BE2C (cell line): ENCODE measurements around the gene SMAD7.

Source experiments
- DNase-seq: peaks from one replicate; pipeline ENCODE4 v3.0.0-alpha.2; 2020
- H3K27me3 ChIP-seq: fragments of 250-450 bp; sonication (Bioruptor Pico); 2 replicates; pipeline ENCODE4 v1.5.1; 2020; ENCODE audit warnings: mild to moderate bottlenecking
- H3K36me3 ChIP-seq: fragments of 250-450 bp; sonication (Bioruptor Pico); 2 replicates; pipeline ENCODE4 v1.5.1; 2020; ENCODE audit warnings: mild to moderate bottlenecking
- H3K4me1 ChIP-seq: fragments of 250-450 bp; sonication (Bioruptor Pico); 2 replicates; pipeline ENCODE4 v1.5.1; 2020
- H3K4me3 ChIP-seq: 2 replicates; pipeline ENCODE4 v1.5.1; 2011; ENCODE audit warnings: low read depth, low read length
- H3K9me3 ChIP-seq: fragments of 250-450 bp; sonication (Bioruptor Pico); 2 replicates; pipeline ENCODE4 v1.5.1; 2020
- CTCF ChIP-seq: IDR thresholded peaks from 2 replicates; pipeline ENCODE4 v1.5.1; 2012; ENCODE audit warnings: mild to moderate bottlenecking, low read depth, low read length

Gene SMAD7

DNA sequence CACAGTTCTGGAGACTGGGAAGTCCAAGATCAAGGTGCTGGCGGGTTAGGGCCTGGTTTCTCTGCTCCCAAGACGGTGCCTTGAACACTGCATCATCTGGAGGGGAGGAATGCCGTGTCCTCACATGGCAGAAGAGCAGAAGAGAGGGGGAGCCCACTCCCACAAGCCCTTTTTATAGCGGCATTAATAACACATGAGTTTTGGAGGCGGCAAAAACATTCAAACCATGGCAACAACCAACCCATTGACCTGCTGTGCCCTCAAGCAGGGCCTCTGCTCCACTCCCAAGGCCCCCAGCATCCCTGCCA, 62.0 kb downstream of the SMAD7 start:
- DNase-seq: no peak
- no peaks in the 10 kb centered on the region for H3K36me3 ChIP-seq
- no peak for TF ChIP-seq CTCF
- H3K9me3 ChIP-seq: no peaks in the 10 kb centered on the region
- H3K27me3 ChIP-seq: no peaks in the 10 kb centered on the region
- no peaks in the 10 kb centered on the region for H3K4me1 ChIP-seq
- no peak overlapping the region for H3K4me3 ChIP-seq

DNA sequence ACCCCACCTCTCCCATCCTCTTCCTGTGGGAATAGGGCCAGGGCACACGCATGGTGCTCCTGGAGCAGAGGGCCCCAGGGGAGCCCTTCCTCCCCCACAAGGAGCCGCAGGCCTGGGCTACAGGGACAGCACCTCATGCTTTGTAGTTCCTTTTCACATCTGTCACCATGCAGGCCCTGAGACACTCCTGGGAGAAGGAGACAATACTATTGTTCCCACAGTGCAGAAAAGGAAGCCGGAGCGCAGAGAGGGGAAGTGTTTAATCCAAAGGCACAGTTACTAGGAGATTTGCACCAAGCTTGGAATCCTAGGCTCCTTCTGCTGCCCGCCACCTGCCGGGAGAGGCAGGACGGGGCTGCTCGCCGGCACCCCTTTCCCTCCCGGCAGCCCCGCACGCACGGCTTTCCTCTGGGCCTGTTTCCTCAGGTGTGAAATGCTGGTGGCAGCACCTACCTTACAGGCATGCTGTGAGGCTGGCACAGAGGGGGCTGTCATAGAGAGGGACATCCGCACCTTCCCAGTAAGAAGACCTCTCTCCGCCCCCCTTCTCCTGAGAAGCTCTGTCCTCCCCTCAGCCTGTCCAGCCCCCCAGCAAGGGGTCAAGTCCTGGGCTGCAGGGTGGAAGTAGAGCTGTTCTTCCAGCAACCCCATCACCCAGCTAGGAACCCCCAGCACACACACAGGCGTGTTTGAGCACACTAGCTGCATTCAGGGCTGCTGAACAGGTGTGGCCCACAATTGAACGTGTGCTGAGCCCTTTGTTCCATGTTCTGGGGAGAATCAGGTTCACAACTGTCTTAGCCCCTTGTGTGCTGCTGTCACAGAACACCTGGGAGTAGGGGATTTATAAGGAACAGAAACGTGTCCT, 62.6 kb downstream of the SMAD7 start:
- H3K9me3 ChIP-seq: no peaks in the 10 kb centered on the region
- no peak for DNase-seq
- no peaks in the 10 kb centered on the region for H3K27me3 ChIP-seq
- no peak for TF ChIP-seq CTCF
- H3K4me3 ChIP-seq: no peak overlapping the region
- no peaks in the 10 kb centered on the region for H3K36me3 ChIP-seq
- no peaks in the 10 kb centered on the region for H3K4me1 ChIP-seq

DNA sequence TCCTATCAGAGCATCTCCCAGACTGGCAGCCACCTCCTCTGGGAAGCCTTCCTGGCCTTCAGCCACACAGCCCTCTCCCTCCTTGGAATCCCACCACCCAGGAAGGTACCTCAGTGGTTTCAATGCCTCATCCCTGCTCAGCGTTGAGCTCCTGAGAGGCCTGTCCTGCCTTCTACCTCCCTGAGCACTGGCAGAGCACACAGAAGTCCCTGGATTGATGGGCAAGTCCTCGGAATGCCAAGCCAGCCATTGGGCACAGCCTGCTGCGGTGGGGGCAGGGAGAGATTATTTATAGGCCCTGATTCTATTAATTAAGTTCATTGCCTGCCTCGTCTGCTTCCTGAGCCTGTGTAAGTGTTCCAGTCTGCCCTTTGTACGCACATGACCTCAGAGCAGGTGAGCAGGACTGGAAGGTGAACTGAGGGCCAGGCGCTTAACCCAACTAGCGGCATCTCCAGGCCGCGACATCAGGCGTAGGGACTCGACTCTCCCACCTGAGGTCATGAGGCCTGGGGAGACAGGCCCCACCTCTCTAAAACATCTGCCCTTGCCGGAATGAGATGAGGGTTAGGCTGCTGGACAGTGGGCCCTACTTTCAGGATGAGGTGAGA, 63.4 kb downstream of the SMAD7 start:
- TF ChIP-seq CTCF: no peak
- no peaks in the 10 kb centered on the region for H3K36me3 ChIP-seq
- no peaks in the 10 kb centered on the region for H3K27me3 ChIP-seq
- no peaks in the 10 kb centered on the region for H3K4me1 ChIP-seq
- no peak for DNase-seq
- H3K9me3 ChIP-seq: no peaks in the 10 kb centered on the region
- no peak overlapping the region for H3K4me3 ChIP-seq

DNA sequence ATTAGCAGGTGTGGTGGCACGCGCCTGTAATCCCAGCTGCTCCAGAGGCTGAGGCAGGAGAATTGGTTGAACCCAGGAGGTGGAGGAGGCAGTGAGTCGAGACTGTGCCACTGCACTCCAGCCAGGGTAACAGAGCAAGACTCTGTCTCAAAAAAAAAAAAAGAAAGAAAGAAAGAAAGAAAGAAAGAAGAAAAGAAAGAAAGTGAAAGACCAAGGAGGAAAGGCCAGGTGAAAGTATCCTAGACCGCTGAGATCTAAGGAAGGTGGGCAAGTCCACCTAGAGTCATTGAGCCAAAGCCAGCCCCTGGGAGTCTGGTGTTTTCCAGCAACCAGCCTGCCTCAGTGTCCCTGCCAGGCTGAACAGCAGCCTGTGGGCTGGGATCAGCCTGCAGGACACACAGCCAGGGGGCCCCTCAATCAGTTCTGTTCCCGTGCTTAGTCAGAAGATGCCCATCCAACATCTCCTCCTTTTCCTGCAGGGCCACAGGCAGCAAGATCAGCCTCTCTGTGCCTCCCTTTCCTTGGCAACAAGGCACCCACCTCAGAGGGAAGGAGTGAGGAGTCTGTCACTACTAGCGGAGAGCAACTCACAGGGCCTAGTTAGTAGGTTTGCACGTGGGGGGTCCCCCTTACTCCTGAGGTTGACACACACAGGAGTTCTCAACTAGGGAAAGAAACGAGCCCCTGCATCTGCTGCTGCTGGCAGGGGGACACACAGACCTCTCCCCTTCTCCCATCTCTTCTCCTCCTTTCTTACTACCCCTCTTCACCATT, 64.1 kb downstream of the SMAD7 start:
- Histone ChIP-seq H3K9me3 (no peaks in the 10 kb centered on the region), H3K27me3 (no peaks in the 10 kb centered on the region), H3K36me3 (no peaks in the 10 kb centered on the region), H3K4me3 (no peak overlapping the region), H3K4me1 (no peaks in the 10 kb centered on the region)
- DNase-seq: no peak
- TF ChIP-seq CTCF: no peak

- TF ChIP-seq CTCF: no peak
- Histone ChIP-seq H3K4me1 (no peaks in the 10 kb centered on the region), H3K36me3 (no peaks in the 10 kb centered on the region), H3K9me3 (no peaks in the 10 kb centered on the region), H3K27me3 (no peaks in the 10 kb centered on the region), H3K4me3 (no peak overlapping the region)
- no peak for DNase-seq
Measured at GRCh38 chr18:48885924-48886400, 64.8 kb downstream of the SMAD7 start.
